ENCODE results near the gene MX1. TPM values are rescaled to one million over a fixed set of nuclear protein-coding genes. Genes with fewer than 3 reads are reported as not detected.

MX1 gene
- total RNA-seq, 4 donors from 2014 or later, result 4.3 to 16.4 (median 8.5) TPM

DNA sequence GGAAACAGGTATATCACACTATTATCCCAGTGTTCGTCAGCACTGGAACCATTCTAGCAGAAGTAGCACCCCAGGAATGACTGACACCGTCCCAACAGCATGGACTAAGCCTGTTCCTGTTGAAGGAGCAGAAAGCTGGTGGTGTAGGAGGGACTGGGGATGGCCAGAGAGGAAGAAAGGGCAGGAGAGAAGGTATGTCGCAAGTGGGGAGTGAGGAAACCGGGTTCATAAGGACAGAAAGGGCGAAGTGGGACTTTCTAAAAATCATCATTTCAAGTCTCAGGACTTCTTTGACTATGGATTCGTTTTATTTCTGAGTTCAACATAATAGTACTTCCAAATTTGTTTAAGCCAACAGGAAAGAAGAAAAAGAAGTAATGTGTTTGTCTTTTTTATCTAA, 19.7 kb upstream of the MX1 start:
- Histone ChIP-seq H3K27me3 (no peaks in the 10 kb centered on the region), H3K27ac (no peak overlapping the region), H3K9me3 (no peaks in the 10 kb centered on the region), H3K4me3 (no peak overlapping the region), H3K4me1 (peaks cover 2% of the 10 kb centered on the region), H3K36me3 (peaks cover 45% of the 10 kb centered on the region)
- WGBS, result 85% methylated on average over 6 of the region's 6 CpGs
- peak in 1 of 2 donors; percentile 45 for DNase-seq (ENCODE audit: low spot score in 2 of 2)
- TF ChIP-seq EP300 (IDR thresholded peaks at IDR 0.05) (no peak), POLR2AphosphoS5 (IDR thresholded peaks at IDR 0.05) (no peak), POLR2A (IDR thresholded peaks at IDR 0.05) (no peak)
- TF ChIP-seq, protein P1, sequence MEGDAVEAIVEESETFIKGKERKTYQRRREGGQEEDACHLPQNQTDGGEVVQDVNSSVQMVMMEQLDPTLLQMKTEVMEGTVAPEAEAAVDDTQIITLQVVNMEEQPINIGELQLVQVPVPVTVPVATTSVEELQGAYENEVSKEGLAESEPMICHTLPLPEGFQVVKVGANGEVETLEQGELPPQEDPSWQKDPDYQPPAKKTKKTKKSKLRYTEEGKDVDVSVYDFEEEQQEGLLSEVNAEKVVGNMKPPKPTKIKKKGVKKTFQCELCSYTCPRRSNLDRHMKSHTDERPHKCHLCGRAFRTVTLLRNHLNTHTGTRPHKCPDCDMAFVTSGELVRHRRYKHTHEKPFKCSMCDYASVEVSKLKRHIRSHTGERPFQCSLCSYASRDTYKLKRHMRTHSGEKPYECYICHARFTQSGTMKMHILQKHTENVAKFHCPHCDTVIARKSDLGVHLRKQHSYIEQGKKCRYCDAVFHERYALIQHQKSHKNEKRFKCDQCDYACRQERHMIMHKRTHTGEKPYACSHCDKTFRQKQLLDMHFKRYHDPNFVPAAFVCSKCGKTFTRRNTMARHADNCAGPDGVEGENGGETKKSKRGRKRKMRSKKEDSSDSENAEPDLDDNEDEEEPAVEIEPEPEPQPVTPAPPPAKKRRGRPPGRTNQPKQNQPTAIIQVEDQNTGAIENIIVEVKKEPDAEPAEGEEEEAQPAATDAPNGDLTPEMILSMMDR (IDR thresholded peaks at IDR 0.05), result no peak

DNA sequence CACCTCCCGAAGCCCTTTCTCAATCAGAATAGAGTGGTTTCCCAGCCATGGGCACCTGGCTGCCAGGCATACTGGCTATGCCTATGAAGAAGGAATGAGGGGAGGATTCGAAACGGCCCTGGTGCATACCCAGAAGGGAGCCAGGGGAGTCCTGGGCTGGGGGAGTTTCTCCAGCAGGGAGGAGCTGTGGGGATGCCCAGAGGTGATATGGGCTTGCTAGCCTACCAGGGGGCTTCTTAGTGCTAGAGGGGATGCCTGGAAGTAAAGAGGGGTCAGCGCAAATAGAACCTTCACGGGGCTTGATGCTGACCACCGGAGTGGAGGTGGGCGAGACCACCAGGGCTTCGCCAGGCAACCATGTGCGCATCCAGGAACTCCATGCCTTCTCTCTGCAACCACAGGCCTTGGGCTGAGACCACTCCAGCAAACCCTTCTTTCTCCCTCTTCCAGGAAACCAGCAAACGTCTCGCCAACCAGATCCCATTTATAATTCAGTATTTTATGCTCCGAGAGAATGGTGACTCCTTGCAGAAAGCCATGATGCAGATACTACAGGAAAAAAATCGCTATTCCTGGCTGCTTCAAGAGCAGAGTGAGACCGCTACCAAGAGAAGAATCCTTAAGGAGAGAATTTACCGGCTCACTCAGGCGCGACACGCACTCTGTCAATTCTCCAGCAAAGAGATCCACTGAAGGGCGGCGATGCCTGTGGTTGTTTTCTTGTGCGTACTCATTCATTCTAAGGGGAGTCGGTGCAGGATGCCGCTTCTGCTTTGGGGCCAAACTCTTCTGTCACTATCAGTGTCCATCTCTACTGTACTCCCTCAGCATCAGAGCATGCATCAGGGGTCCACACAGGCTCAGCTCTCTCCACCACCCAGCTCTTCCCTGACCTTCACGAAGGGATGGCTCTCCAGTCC, 18.2 kb upstream of the MX1 start:
- WGBS, result 94% methylated on average over 23 of the region's 24 CpGs
- Histone ChIP-seq H3K4me1 (peaks cover 6% of the 10 kb centered on the region), H3K4me3 (no peak overlapping the region), H3K27ac (no peak overlapping the region), H3K36me3 (peaks cover 36% of the 10 kb centered on the region), H3K27me3 (no peaks in the 10 kb centered on the region), H3K9me3 (no peaks in the 10 kb centered on the region)
- peak in 1 of 2 donors; percentile 59 for DNase-seq (ENCODE audit: low spot score in 2 of 2)
- TF ChIP-seq, protein P1 (IDR thresholded peaks at IDR 0.05), result no peak
- TF ChIP-seq POLR2A (IDR thresholded peaks at IDR 0.05), result no peak
- no peak for TF ChIP-seq EP300 (IDR thresholded peaks at IDR 0.05)
- TF ChIP-seq POLR2AphosphoS5 (IDR thresholded peaks at IDR 0.05), result no peak

- no peak for TF ChIP-seq POLR2AphosphoS5 (IDR thresholded peaks at IDR 0.05)
- no peak for TF ChIP-seq EP300 (IDR thresholded peaks at IDR 0.05)
- no peak for TF ChIP-seq POLR2A (IDR thresholded peaks at IDR 0.05)
- TF ChIP-seq, protein P1 (IDR thresholded peaks at IDR 0.05), result no peak
- Histone ChIP-seq H3K36me3 (peaks cover 22% of the 10 kb centered on the region), H3K27me3 (no peaks in the 10 kb centered on the region), H3K4me3 (no peak overlapping the region), H3K4me1 (peaks cover 6% of the 10 kb centered on the region), H3K9me3 (no peaks in the 10 kb centered on the region), H3K27ac (no peak overlapping the region)
- DNase-seq (ENCODE audit: low spot score in 2 of 2), result no peak
- 85% methylated on average over 1 of the region's 1 CpG for WGBS
These were observed 15.7 kb upstream of the MX1 start for GRCh38 chr21:41410361-41410760.

- Histone ChIP-seq H3K4me1 (peaks cover 6% of the 10 kb centered on the region), H3K27me3 (no peaks in the 10 kb centered on the region), H3K4me3 (no peak overlapping the region), H3K9me3 (no peaks in the 10 kb centered on the region), H3K36me3 (peaks cover 22% of the 10 kb centered on the region), H3K27ac (no peak overlapping the region)
- DNase-seq (ENCODE audit: low spot score in 2 of 2), result no peak
- 75% methylated on average over 5 of the region's 5 CpGs for WGBS
- no peak for TF ChIP-seq POLR2AphosphoS5 (IDR thresholded peaks at IDR 0.05)
- no peak for TF ChIP-seq POLR2A (IDR thresholded peaks at IDR 0.05)
- TF ChIP-seq EP300 (IDR thresholded peaks at IDR 0.05), result no peak
- TF ChIP-seq, protein P1 (IDR thresholded peaks at IDR 0.05), result no peak
These were observed 15.1 kb upstream of the MX1 start for GRCh38 chr21:41410767-41411448.
